GM19035 (cell line): ENCODE data around the gene KCNQ2.
A peak's percentile ranks its signal among the peaks of the same experiment; 100 is the strongest.
"Not testable (repeated sequence)": the region's sequence is repeated elsewhere in the genome, so short reads cannot be mapped to it uniquely, and the experiment has no call there.

ENCODE experiments used
- ATAC-seq: cut with Tn5 transposase; IDR thresholded peaks from one replicate; pipeline ENCODE4 v1.9.1; 2021; ENCODE audit not compliant: unreplicated experiment

Gene KCNQ2

DNA sequence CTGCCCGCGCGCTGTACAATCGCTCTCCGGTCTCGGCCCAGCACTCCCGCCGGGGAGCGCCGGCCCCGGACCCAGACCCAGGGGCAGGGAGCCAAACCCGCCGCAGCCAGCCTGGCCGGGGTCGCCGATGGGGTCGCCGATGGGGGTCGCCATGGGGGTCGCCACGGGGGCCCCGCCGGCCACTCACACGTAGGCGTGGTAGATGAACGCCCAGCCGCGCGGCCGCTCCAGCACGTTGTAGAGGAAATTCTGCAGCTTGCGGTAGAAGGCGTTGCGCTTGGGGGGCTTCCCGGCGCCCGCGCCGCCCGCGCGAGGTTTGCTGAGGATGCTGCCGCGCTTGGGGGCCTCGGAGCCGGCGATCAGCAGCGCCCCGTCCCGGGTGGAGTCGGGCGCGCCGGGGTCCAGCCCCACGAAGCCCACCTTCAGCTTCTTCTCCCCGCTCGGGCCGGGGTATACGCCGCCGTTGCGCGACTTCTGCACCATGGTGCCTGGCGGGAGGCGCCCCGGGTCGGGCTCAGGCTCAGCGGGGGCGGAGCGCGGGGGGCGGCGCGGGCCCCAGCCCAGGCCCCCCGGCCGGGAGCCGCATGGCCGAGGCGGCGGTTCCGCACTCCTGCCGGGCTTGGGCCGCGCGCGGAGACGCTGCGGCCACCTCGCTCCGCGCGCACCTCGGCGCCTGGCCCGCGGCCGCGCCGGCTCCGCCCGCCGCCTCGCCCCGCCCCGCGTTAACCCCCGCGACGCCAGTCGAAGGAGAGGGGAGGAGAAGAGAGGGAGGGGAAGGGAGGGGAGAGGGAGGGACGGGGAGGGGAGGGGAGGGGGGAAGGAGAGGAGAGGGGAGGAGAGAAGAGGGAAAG, at the start of gene KCNQ2:
Gene KCNQ2, minus strand, starts transcription at position 675 of the 851 bp plus-strand sequence. Its CDS starts 192 bp downstream, at position 483.
- no peak for ATAC-seq

DNA sequence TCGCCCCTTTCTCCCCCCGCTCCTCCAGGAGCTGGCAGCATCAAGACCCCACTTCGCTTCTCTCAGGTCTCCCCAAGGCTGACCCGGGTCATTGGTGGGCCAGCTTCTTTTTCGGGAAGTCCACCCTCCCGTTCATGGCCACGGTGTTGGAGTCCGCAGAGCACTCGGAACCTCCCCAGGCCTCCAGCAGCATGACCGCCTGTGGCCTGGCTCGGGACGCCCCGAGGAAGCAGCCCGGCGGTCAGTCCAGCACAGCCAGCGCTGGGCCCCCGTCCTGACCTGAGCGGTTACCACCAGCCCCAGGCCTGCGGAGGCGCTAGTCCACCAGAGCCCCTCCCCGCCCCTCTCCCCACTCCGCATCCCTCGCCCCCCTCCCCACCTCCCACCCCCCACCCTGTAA, 49.1 kb upstream of the KCNQ2 start:
- ATAC-seq = no peak

DNA sequence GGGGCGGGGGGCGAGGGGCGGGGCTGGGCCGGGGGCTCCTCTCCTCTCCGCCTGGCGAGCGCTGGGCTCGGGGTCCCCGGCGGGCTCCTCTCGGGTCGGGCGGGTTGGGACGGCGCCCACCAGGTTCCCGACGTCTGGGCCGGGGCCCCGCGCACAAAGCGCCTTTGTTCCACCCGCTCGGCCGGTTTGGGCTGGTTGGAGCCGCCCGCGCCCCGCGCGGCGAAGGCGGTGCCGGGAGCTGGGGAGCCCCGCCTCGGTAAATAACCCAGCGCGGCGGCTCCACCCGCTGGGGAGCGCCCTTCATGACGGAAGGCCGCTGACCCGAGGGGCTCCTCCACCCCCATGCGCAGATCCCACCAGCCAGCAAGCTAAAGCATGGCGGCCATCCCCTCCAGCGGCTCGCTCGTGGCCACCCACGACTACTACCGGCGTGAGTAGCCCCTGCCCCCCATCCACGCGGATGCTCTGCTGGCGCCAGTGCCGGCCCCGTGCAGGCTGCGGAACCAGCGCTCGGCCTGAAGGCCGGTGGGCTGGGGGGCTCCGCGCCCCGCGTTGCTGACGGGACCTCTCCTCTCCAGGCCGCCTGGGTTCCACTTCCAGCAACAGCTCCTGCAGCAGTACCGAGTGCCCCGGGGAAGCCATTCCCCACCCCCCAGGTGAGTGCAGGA, 48.6 kb upstream of the KCNQ2 start:
- ATAC-seq = peak; percentile 44

DNA sequence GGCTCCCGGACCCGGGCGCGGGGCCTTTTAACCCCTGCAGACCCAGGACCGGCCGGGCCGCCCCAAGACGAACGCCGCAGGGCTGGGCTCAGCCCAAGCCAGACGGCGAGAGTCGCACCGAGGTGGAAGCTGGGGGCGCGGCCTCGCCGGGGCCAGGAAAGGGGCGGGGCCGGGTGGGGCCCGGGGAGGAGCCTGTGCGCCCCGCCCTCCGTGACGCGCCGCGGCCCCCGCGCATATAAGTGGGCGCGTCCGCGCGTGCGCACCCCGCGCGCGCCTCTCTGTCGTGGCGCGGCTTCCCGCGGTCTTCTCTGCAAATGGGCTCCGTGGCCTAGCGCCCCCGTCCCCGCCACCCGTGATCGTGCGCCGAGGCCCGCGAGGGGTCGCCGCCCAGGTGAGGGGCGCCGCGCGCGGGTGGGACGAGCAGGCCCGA, 48.1 kb upstream of the KCNQ2 start, which contains the start of gene PPDPF:
Gene PPDPF, plus strand, starts transcription at position 262 of the 430 bp plus-strand sequence. CDS start 544 bp downstream, outside the sequence.
- peak; percentile 76 for ATAC-seq

DNA sequence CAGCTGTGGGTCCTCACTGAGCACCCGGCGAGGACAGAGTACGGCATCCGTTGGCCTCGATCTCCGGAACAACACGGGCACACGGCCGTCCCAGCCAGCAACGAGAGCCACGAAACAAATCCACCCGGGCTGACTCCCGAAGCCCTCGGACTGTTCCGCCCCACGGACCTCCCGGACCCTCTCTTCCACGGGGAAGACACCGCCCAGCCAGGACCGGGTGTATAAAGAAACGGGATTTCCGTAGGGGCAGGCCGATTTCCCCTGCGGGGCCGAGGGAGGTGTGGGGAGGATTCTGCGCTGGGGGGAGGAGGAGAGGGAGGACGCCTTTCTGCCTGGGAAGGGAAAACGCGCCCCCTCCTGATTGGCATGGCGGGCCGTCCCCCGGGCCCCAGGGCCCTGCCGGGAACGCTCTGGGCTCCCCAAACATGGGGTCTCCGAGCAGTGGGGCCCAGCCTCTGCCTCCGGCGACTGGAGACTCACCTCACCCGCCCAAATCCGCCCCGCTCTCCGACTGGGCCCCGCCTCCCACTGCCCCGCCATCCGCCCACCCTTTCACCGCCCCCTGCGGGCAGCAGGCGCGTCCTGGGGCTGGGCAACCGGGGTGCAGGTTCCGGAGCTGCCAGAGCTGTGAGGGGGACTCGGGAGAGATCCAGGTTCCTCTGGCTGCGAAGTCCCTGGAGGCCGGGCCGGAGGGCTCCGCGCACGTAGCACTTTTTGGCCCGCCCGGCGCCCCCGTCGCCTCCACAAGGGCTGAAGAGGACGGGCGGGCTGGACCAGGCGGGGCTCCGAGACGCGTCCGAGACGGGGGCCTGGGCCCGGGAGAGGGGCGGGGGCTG, 47.4 kb upstream of the KCNQ2 start:
- ATAC-seq = peak; percentile 45

- no peak for ATAC-seq
Observed at GRCh38 chr20:63518946-63519667, 46.7 kb upstream of the KCNQ2 start.

- ATAC-seq = no peak
Observed at GRCh38 chr20:63518351-63518861, 46.0 kb upstream of the KCNQ2 start.

DNA sequence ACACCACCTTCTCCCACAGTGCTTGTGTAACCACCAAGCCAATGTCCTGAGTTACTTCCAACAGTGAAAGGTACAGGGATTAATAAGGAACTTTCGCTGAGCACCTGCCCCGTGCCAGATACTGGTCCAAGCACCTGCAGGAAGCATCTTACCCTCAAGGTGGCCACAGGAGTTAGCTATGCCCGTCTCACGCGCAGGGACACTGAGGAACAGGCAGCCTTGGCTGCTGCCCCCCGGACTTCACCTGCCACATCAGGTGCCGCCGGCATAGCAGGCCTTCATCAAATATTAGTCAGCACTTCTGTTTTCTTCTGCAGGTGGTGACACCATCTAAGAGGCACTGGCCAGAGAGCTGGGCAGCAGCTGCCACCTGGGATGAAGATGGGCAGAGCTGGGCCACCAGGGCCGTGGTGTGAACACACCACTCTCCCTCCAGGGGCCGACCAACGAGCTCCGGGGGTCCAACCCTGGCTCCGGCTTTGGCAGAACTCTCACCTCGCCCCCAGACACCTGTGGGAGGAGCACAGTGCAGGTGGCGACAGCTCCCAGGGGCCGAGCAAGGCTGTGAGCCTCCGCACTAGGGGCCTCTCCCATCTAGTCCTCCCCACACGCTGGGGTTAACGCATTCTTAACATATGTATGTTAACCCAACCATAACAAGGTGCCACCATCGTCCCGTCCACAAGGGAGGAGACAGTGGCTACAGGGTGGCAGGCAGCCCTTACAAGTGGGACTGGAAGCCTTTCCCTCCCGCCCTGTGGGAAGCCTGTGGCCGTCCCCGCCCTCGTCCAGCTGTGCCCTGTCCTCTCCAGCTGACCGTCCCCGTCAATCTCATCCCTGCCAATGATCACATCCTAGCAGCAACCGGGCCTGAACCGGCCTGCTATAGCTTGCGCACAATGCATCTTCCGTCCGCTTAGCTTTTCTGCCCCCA, 45.2 kb upstream of the KCNQ2 start:
- ATAC-seq = no peak

GRCh38 chr20:63514520-63514919, 42.1 kb upstream of the KCNQ2 start:
- ATAC-seq = not testable (repeated sequence)

GRCh38 chr20:63513207-63513606, 40.8 kb upstream of the KCNQ2 start:
- ATAC-seq = no peak

DNA sequence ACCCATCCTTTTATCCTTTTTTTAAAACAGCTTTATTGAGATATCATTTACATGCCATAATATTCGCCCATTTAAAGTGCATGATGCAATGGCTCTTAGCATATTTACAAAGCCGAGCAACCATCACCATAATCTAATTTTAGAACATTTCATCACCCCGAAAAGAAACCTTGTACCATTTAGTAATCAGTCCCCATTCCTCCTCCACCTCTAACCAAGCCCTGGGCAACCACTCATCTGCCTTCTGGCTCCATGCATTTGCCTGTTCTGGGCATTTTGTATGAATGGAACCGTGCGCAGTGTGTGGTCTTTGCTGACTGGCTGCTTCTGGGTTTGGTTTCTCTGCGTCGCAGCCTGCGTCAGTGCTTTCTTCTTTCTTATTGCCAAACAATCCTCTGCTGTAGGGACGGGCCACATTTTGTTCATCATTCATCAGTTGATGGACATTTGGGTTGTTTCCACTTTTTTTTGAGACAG, 36.7 kb upstream of the KCNQ2 start:
- ATAC-seq = no peak

DNA sequence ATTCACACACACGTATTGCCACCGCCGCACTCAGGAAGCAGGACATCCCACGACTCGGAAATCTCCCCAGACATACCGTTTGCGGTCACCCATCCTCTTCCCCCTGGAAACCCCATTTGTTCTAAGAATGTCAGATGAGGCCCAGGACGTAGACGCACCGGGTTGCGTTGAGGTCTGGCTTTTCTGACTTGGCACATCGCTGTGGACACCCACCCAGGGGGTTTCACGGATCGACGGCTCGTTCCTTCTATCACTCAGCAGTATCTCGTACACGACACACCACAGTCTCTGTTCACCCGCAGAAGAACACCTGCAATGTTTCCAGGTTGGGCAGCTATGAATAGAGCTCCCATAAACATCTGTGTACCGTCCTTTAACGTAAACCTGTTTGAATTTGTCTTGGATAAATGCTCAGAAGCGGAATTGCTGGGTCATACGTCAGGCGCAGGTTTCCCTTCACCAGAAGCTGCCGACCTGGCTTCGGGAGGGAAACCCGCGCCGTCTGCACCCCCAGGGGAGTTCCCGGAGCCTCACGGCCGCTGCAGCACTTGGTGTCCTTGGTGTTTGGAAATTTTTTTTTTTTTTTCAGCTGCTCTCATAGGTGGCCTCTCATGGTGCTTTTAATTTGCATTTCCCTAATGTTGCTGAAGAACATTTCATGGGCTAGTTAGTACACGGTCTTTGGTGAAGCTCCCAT, 35.8 kb upstream of the KCNQ2 start:
- ATAC-seq = no peak

DNA sequence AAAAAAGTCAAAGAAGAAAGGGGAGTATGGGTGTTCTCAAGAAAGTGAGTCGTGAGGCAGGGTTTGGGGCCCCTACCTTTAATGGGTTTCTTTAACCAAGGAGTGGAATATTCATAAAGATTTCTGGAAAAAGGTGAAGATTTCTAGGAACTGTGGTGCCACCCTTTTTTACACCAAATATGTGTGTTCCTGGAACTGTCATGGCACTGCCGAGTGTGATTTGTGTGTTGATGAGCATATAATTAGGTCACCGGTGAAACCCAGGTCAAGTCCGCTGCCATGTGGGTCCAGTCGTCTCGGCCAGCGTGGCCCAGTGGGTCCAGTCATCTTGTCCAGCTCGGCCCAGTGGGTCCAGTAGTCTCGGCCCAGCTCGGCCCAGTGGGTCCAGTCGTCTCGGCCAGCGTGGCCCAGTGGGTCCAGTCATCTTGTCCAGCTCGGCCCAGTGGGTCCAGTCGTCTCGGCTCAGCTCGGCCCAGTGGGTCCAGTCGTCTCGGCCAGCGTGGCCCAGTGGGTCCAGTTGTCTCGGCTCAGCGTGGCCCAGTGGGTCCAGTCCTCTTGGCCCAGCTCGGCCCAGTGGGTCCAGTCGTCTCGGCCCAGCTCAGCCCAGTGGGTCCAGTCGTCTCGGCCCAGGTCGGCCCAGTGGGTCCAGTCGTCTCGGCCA, 34.8 kb upstream of the KCNQ2 start:
- no peak for ATAC-seq

- no peak for ATAC-seq
Observed at GRCh38 chr20:63505723-63506122, 33.3 kb upstream of the KCNQ2 start.

GRCh38 chr20:63505281-63505680, 32.8 kb upstream of the KCNQ2 start:
- no peak for ATAC-seq

DNA sequence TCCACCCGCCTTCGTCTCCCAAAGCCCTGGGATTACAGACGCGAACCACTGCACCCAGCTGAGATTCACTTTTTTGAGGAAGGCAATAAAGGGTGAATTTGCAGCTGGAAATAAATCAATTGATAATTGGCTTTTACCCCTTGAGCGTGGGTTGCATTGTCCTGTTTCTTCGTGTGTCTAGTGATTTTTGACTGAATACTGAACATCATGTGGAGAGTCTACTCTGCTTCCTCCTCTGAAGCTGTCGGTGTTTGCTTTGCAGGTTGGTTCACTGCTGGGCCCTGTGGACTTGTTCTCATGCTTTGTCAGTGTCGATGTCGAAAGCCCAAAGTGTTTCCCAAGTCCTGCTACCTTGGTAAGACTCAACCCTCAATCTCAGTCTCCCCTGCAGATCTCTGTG, 32.2 kb upstream of the KCNQ2 start:
- ATAC-seq = no peak

DNA sequence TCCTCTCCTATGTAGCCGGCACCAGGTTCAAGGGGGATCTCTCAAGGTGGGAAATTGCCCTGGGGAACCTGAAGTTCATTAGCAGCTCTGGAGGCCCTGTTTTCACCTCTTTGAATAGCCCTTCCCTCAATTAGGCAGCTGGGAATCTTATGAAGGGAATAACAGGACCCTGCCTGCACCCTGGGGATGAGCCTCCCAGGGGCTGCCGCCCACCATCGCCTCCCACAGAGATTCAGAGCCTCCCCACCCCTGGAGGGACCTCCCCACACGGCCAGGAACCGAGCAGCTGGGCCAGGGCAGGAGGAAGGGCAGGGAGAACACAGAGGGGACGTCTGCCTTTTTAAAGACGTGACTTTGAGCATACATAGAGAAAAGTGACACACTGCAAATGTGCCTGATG, 31.1 kb upstream of the KCNQ2 start:
- ATAC-seq = no peak

DNA sequence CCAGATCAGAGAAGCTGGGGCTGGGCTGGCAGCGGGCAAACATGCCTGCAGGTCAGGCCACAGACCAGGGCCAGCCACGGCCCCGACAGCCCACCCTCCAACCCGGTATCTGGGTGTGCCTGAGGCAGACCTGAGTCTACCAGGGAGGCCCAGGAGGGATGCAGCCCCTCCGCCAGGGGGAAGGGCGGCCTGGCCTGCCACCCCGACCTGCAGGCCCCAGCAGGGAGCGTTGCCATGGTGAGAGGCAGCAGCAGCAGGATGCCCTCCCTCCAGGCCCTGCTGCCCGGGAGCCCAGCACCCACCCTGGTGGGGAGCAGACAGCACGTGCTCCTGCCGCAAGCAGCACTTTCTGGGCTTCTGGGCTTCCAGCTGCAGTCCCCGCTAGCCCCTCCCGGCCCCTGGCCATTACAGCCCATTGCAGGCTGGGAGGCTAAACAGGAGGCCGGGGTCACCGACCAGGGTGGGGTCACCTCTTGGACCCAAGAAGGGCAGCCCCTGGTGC, 30.3 kb upstream of the KCNQ2 start:
- ATAC-seq = no peak
